Adrenal gland (tissue), 5 donors: ENCODE measurements around the gene VAMP8.

Source experiments
- POLR2A ChIP-seq, 2 donors: fragments of 450-650 bp; IDR thresholded peaks; one replicate each; pipeline ENCODE4 v1.6.1; 2017; ENCODE audit warnings: antibody characterized with exemption in 2 of 2, mild to moderate bottlenecking in 2 of 2, moderate library complexity in 1 of 2
- TF ChIP-seq, protein P1 (sequence below), 6 experiments: fragments of 450-650 bp in 4 of 6; fragments of 200-600 bp in 2 of 6; sonication (generic) in 1 of 6; IDR thresholded peaks; 1 replicate in 5 of 6; 2 replicates in 1 of 6; pipeline versions ENCODE4 v1.5.1 to v1.8.0; 2016 to 2021; ENCODE audit warnings: antibody characterized with exemption in 6 of 6, mild to moderate bottlenecking in 2 of 6, moderate library complexity in 1 of 6
- donor health status: DM: no; HTN: no; CAD: no.

DNA sequence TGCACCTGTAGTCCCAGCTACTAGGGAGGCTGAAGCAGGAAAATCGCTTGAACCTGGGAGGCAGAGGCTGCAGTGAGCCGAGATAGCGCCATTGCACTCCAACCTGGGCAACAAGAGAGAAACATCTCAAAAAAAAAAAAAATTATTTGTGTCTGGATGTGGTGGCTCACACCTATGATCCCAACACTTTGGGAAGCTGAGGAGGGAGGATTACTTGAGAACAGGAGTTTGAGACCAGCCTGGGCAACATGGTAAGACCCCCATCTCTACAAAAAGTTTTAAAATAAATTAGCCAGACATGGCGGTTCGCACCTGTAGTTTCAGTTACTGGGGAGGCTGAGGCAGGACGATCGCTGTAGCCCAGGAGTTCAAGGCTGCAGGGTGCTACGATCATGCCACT, 1.6 kb upstream of the VAMP8 start:
- TF ChIP-seq POLR2A (IDR thresholded peaks at IDR 0.05), result no peak
- TF ChIP-seq, protein P1, sequence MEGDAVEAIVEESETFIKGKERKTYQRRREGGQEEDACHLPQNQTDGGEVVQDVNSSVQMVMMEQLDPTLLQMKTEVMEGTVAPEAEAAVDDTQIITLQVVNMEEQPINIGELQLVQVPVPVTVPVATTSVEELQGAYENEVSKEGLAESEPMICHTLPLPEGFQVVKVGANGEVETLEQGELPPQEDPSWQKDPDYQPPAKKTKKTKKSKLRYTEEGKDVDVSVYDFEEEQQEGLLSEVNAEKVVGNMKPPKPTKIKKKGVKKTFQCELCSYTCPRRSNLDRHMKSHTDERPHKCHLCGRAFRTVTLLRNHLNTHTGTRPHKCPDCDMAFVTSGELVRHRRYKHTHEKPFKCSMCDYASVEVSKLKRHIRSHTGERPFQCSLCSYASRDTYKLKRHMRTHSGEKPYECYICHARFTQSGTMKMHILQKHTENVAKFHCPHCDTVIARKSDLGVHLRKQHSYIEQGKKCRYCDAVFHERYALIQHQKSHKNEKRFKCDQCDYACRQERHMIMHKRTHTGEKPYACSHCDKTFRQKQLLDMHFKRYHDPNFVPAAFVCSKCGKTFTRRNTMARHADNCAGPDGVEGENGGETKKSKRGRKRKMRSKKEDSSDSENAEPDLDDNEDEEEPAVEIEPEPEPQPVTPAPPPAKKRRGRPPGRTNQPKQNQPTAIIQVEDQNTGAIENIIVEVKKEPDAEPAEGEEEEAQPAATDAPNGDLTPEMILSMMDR (IDR thresholded peaks at IDR 0.05), result no peak
